Activated CD4-positive, alpha-beta memory T cell treated with anti-CD3 and anti-CD28 coated beads, Interleukin-2, amount 10 ng/mL, durations not matched to agents 7 days and 5 days (primary cell): ENCODE data around the gene HMOX2. TPM values are rescaled to one million over a fixed set of nuclear protein-coding genes. Genes with fewer than 3 reads are reported as not detected.

Experiments used
- CTCF ChIA-PET: fragments of 350-600 bp; sonication (Branson Sonifier 250); formaldehyde crosslinking; loops from one replicate; lab custom pipeline; 2021; ENCODE audit warnings: antibody characterized with exemption, inconsistent platforms; lab: Charles Lee
- POLR2A ChIA-PET: fragments of 350-600 bp; sonication (Branson Sonifier 250); formaldehyde crosslinking; loops from one replicate; lab custom pipeline; 2021; ENCODE audit warnings: antibody characterized with exemption; lab: Charles Lee
- DNase-seq: peaks from one replicate; pipeline ENCODE4 v3.0.0-alpha.2; 2020
- H3K27ac Mint-ChIP-seq: one replicate; pipeline ENCODE4 v1.8.0; 2021; ENCODE audit warnings: mild to moderate bottlenecking, mixed read lengths
- H3K27me3 Mint-ChIP-seq: one replicate; pipeline ENCODE4 v1.8.0; 2021; ENCODE audit warnings: mixed read lengths
- H3K36me3 Mint-ChIP-seq: one replicate; pipeline ENCODE4 v1.8.0; 2021; ENCODE audit warnings: low read depth, mixed read lengths
- H3K4me1 Mint-ChIP-seq: one replicate; pipeline ENCODE4 v1.8.0; 2021; ENCODE audit warnings: mixed read lengths
- H3K4me3 Mint-ChIP-seq: one replicate; pipeline ENCODE4 v1.8.0; 2021; ENCODE audit warnings: mild to moderate bottlenecking, mixed read lengths
- H3K9me3 Mint-ChIP-seq: one replicate; pipeline ENCODE4 v1.8.0; 2021; ENCODE audit warnings: mixed read lengths
- total RNA-seq, 2 experiments: library from RNA; stranded (reverse); gene quantifications; one replicate each; pipeline ENCODE4 v1.2.3, GENCODE V29; 2021

The HMOX2 gene
- total RNA-seq, 2 experiments from 2014 or later, result 77.4 to 83.4 TPM

GRCh38 chr16:4517812-4518680, 41.8 kb downstream of the HMOX2 start:
- Mint-ChIP-seq H3K27ac (no peak overlapping the region), H3K4me1 (peaks cover 41% of the 10 kb centered on the region), H3K27me3 (no peaks in the 10 kb centered on the region), H3K9me3 (no peaks in the 10 kb centered on the region), H3K4me3 (no peak overlapping the region), H3K36me3 (peaks cover 11% of the 10 kb centered on the region)
- no peak for DNase-seq
- POLR2A ChIA-PET, result interaction anchor here (0.8 to 4.4 kb wide), 3 partner anchors 13 to 41 kb away, joined by 3 to 23 read pairs (median 5); partner anchors contain the start of genes CDIP1, HMOX2 and NMRAL1
- CTCF ChIA-PET, result interaction anchor here (1.0 to 1.7 kb wide), 3 partner anchors 12 to 68 kb away, joined by 3 to 6 read pairs (median 3); no protein-coding TSS in a partner anchor

- H3K27me3 Mint-ChIP-seq, result no peaks in the 10 kb centered on the region
- ChIA-PET POLR2A (no interaction called here), CTCF (interaction anchor here (1.2 to 1.7 kb wide), 2 partner anchors 13 to 66 kb away, joined by 3 to 6 read pairs; no protein-coding TSS in a partner anchor)
- H3K4me1 Mint-ChIP-seq, result peaks cover 27% of the 10 kb centered on the region
- peaks cover 6% of the 10 kb centered on the region for H3K36me3 Mint-ChIP-seq
- H3K9me3 Mint-ChIP-seq, result no peaks in the 10 kb centered on the region
- peak overlapping the region; percentile 21 for H3K27ac Mint-ChIP-seq
- DNase-seq, result no peak
- H3K4me3 Mint-ChIP-seq, result no peak overlapping the region
Observed at GRCh38 chr16:4519274-4520058, 43.3 kb downstream of the HMOX2 start.

- Mint-ChIP-seq H3K27ac (no peak overlapping the region), H3K36me3 (peaks cover 4% of the 10 kb centered on the region), H3K4me3 (no peak overlapping the region), H3K4me1 (peaks cover 13% of the 10 kb centered on the region), H3K9me3 (no peaks in the 10 kb centered on the region), H3K27me3 (no peaks in the 10 kb centered on the region)
- DNase-seq, result no peak
- POLR2A ChIA-PET, result no interaction called here
- CTCF ChIA-PET, result interaction anchor here (0.6 to 1.0 kb wide), 2 partner anchors 16 to 103 kb away, joined by 3 to 4 read pairs; partner anchors contain the start of gene MGRN1
Observed at GRCh38 chr16:4520913-4521312, 44.7 kb downstream of the HMOX2 start.

- H3K9me3 Mint-ChIP-seq, result no peaks in the 10 kb centered on the region
- H3K27ac Mint-ChIP-seq, result no peak overlapping the region
- CTCF ChIA-PET, result interaction anchor here (0.6 kb wide), 1 partner anchor 95 kb away, joined by 3 read pairs; no protein-coding TSS in a partner anchor
- H3K4me1 Mint-ChIP-seq, result peaks cover 6% of the 10 kb centered on the region
- H3K27me3 Mint-ChIP-seq, result no peaks in the 10 kb centered on the region
- no peak overlapping the region for H3K4me3 Mint-ChIP-seq
- no peak for DNase-seq
- POLR2A ChIA-PET, result no interaction called here
- peaks cover 2% of the 10 kb centered on the region for H3K36me3 Mint-ChIP-seq
Observed at GRCh38 chr16:4522051-4522581, 45.9 kb downstream of the HMOX2 start.

- Mint-ChIP-seq H3K36me3 (peaks cover 2% of the 10 kb centered on the region), H3K9me3 (no peaks in the 10 kb centered on the region), H3K4me1 (peaks cover 10% of the 10 kb centered on the region), H3K27me3 (no peaks in the 10 kb centered on the region), H3K27ac (no peak overlapping the region), H3K4me3 (no peak overlapping the region)
- POLR2A ChIA-PET, result no interaction called here
- DNase-seq, result no peak
- CTCF ChIA-PET, result interaction anchor here (1.8 kb wide), 1 partner anchor 15 kb away, joined by 4 read pairs; the partner anchor contains the start of gene CDIP1
Observed at GRCh38 chr16:4523686-4524085, 47.5 kb downstream of the HMOX2 start.

GRCh38 chr16:4524571-4524970, 48.4 kb downstream of the HMOX2 start:
- CTCF ChIA-PET, result interaction anchor here (0.6 to 1.8 kb wide), 2 partner anchors 14 to 516 kb away, joined by 3 to 4 read pairs; partner anchors contain the start of gene CDIP1
- DNase-seq, result no peak
- Mint-ChIP-seq H3K4me1 (peaks cover 17% of the 10 kb centered on the region), H3K4me3 (no peak overlapping the region), H3K9me3 (no peaks in the 10 kb centered on the region), H3K36me3 (peaks cover 2% of the 10 kb centered on the region), H3K27me3 (no peaks in the 10 kb centered on the region), H3K27ac (no peak overlapping the region)
- POLR2A ChIA-PET, result no interaction called here

GRCh38 chr16:4525069-4525468, 48.9 kb downstream of the HMOX2 start:
- DNase-seq, result no peak
- Mint-ChIP-seq H3K9me3 (no peaks in the 10 kb centered on the region), H3K36me3 (no peaks in the 10 kb centered on the region), H3K27ac (no peak overlapping the region), H3K4me3 (no peak overlapping the region), H3K27me3 (no peaks in the 10 kb centered on the region), H3K4me1 (peaks cover 22% of the 10 kb centered on the region)
- ChIA-PET CTCF (interaction anchor here (0.6 kb wide), 1 partner anchor 515 kb away, joined by 3 read pairs; no protein-coding TSS in a partner anchor), POLR2A (interaction anchor here (1.5 kb wide), 1 partner anchor 9 kb away, joined by 7 read pairs; no protein-coding TSS in a partner anchor)

- Mint-ChIP-seq H3K36me3 (no peaks in the 10 kb centered on the region), H3K27ac (no peak overlapping the region), H3K27me3 (no peaks in the 10 kb centered on the region), H3K9me3 (no peaks in the 10 kb centered on the region), H3K4me3 (no peak overlapping the region), H3K4me1 (peaks cover 24% of the 10 kb centered on the region)
- ChIA-PET CTCF (interaction anchor here (1.2 kb wide), 1 partner anchor 20 kb away, joined by 3 read pairs; no protein-coding TSS in a partner anchor), POLR2A (interaction anchor here (1.5 kb wide), 2 partner anchors 10 to 11 kb away, joined by 3 to 7 read pairs; no protein-coding TSS in a partner anchor)
- no peak for DNase-seq
Observed at GRCh38 chr16:4525634-4526277, 49.6 kb downstream of the HMOX2 start.

- peak overlapping the region; percentile 45 for H3K27ac Mint-ChIP-seq
- POLR2A ChIA-PET, result interaction anchor here (0.8 to 1.3 kb wide), 2 partner anchors 9 to 24 kb away, joined by 5 to 6 read pairs; partner anchors contain the start of gene CDIP1
Observed at GRCh38 chr16:4529085-4530060, 53.2 kb downstream of the HMOX2 start.

GRCh38 chr16:4531811-4532210, 55.6 kb downstream of the HMOX2 start:
- Mint-ChIP-seq H3K36me3 (peaks cover 6% of the 10 kb centered on the region), H3K27ac (no peak overlapping the region), H3K4me1 (peaks cover 44% of the 10 kb centered on the region), H3K4me3 (no peak overlapping the region), H3K27me3 (no peaks in the 10 kb centered on the region), H3K9me3 (no peaks in the 10 kb centered on the region)
- ChIA-PET CTCF (interaction anchor here (1.5 kb wide), 1 partner anchor 17 kb away, joined by 7 read pairs; no protein-coding TSS in a partner anchor), POLR2A (interaction anchor here (1.3 kb wide), 1 partner anchor 17 kb away, joined by 4 read pairs; no protein-coding TSS in a partner anchor)
- DNase-seq, result no peak

More at GRCh38 chr16:4529085-4530060, 53.2 kb downstream of the HMOX2 start:
- no peak for DNase-seq
- Mint-ChIP-seq H3K4me1 (peaks cover 27% of the 10 kb centered on the region), H3K36me3 (peaks cover 6% of the 10 kb centered on the region), H3K27me3 (no peaks in the 10 kb centered on the region), H3K4me3 (no peak overlapping the region), H3K9me3 (no peaks in the 10 kb centered on the region)
- CTCF ChIA-PET, result interaction anchor here (1.0 to 2.2 kb wide), 9 partner anchors 15 to 95 kb away, joined by 3 to 8 read pairs (median 4); partner anchors contain the start of genes HMOX2 and MGRN1

GRCh38 chr16:4532238-4532637, 56.0 kb downstream of the HMOX2 start:
- Mint-ChIP-seq H3K4me3 (no peak overlapping the region), H3K36me3 (peaks cover 6% of the 10 kb centered on the region), H3K9me3 (no peaks in the 10 kb centered on the region), H3K27me3 (no peaks in the 10 kb centered on the region), H3K4me1 (peaks cover 46% of the 10 kb centered on the region), H3K27ac (no peak overlapping the region)
- no peak for DNase-seq
- POLR2A ChIA-PET, result interaction anchor here (1.3 kb wide), 1 partner anchor 17 kb away, joined by 4 read pairs; no protein-coding TSS in a partner anchor
- CTCF ChIA-PET, result interaction anchor here (1.5 kb wide), 1 partner anchor 16 kb away, joined by 7 read pairs; no protein-coding TSS in a partner anchor
